GM23338 (cell line): ENCODE measurements around the gene MYO9A. TPM values are rescaled to one million over a fixed set of nuclear protein-coding genes. Genes with fewer than 3 reads are reported as not detected.

Experiments
- ATAC-seq: fragments of 200-7000 bp; cut with Tn5 transposase; 3 replicates; pipeline ENCODE4 v1.9.1; 2020
- DNase-seq: peaks from one replicate; pipeline ENCODE4 v3.0.0-alpha.2; 2015; ENCODE audit warnings: low spot score
- H2AFZ ChIP-seq: fragments of 200-600 bp; sonication (generic); 2 replicates; pipeline ENCODE4 v1.8.0; 2016; ENCODE audit warnings: antibody characterized with exemption, mild to moderate bottlenecking, moderate library complexity
- H3F3A ChIP-seq: fragments of 200-600 bp; sonication (generic); replicated peaks from 2 replicates; pipeline ENCODE4 v1.8.0; 2017; ENCODE audit warnings: antibody characterized with exemption, mixed run types, low read depth
- H3K27ac ChIP-seq: fragments of 200-600 bp; sonication (generic); 2 replicates; pipeline ENCODE4 v1.6.1; 2016; ENCODE audit warnings: low read depth
- H3K27me3 ChIP-seq: fragments of 200-600 bp; sonication (generic); 2 replicates; pipeline ENCODE4 v1.8.0; 2016; ENCODE audit warnings: mild to moderate bottlenecking, mixed run types, moderate library complexity; ENCODE audit not compliant: insufficient read depth
- H3K36me3 ChIP-seq: fragments of 200-600 bp; sonication (generic); 2 replicates; pipeline ENCODE4 v1.8.0; 2016; ENCODE audit warnings: mild to moderate bottlenecking; ENCODE audit not compliant: insufficient read depth
- H3K4me1 ChIP-seq: fragments of 200-600 bp; sonication (generic); 2 replicates; pipeline ENCODE4 v1.8.0; 2016; ENCODE audit warnings: mild to moderate bottlenecking, moderate library complexity; ENCODE audit not compliant: insufficient read depth
- H3K4me2 ChIP-seq: fragments of 200-600 bp; sonication (generic); 2 replicates; pipeline ENCODE4 v1.7.1; 2017; ENCODE audit warnings: mixed run types
- H3K4me3 ChIP-seq: fragments of 200-600 bp; sonication (generic); 2 replicates; pipeline ENCODE4 v1.6.1; 2016; ENCODE audit warnings: mixed run types
- H3K79me2 ChIP-seq: fragments of 200-600 bp; sonication (generic); replicated peaks from 2 replicates; pipeline ENCODE4 v1.8.0; 2017; ENCODE audit warnings: mild to moderate bottlenecking; ENCODE audit not compliant: insufficient read depth
- H3K9me2 ChIP-seq: fragments of 200-600 bp; sonication (generic); 2 replicates; pipeline ENCODE4 v1.8.0; 2017; ENCODE audit not compliant: insufficient read depth
- H4K20me1 ChIP-seq: fragments of 200-600 bp; sonication (generic); replicated peaks from 2 replicates; pipeline ENCODE4 v1.8.0; 2017; ENCODE audit warnings: mild to moderate bottlenecking; ENCODE audit not compliant: insufficient read depth
- H3K27ac Mint-ChIP-seq: 2 replicates; pipeline ENCODE4 v1.8.0; 2020; ENCODE audit warnings: inconsistent platforms, mild to moderate bottlenecking, moderate library complexity, mixed read lengths
- H3K27me3 Mint-ChIP-seq: 3 replicates; pipeline ENCODE4 v1.8.0; 2022; ENCODE audit warnings: low read depth, mild to moderate bottlenecking, moderate library complexity, mixed read lengths, inconsistent platforms; ENCODE audit not compliant: insufficient read depth, poor library complexity
- H3K36me3 Mint-ChIP-seq: 3 replicates; pipeline ENCODE4 v1.8.0; 2021; ENCODE audit warnings: low read depth, mild to moderate bottlenecking, inconsistent platforms, moderate library complexity, mixed read lengths
- H3K4me1 Mint-ChIP-seq: 3 replicates; pipeline ENCODE4 v1.8.0; 2020; ENCODE audit warnings: mild to moderate bottlenecking, inconsistent platforms, mixed read lengths
- H3K4me3 Mint-ChIP-seq: 3 replicates; pipeline ENCODE4 v1.8.0; 2021; ENCODE audit warnings: moderate library complexity, mild to moderate bottlenecking, inconsistent platforms, mixed read lengths
- H3K9me3 Mint-ChIP-seq: 3 replicates; pipeline ENCODE4 v1.8.0; 2020; ENCODE audit warnings: moderate library complexity, mild to moderate bottlenecking, inconsistent platforms, mixed read lengths
- CREB1 ChIP-seq: fragments of 250-450 bp; sonication (Bioruptor Pico); IDR thresholded peaks from 2 replicates; pipeline ENCODE4 v1.5.0; 2020; ENCODE audit warnings: low read depth, mild to moderate bottlenecking, moderate library complexity
- CTCF ChIP-seq, 2 experiments: fragments of 200-600 bp in 1 of 2; sonication (generic) in 1 of 2; conservative IDR thresholded peaks; 2 replicates each; pipeline versions ENCODE4 v1.5.1 to v1.6.1; 2016 to 2017; ENCODE audit warnings: antibody characterized with exemption in 2 of 2, low read depth in 2 of 2, mild to moderate bottlenecking in 2 of 2, moderate library complexity in 1 of 2
- ETS1 ChIP-seq: IDR thresholded peaks from 2 replicates; pipeline ENCODE4 v1.6.1; 2016; ENCODE audit warnings: antibody characterized with exemption
- EZH2 ChIP-seq: fragments of 200-600 bp; sonication (generic); IDR thresholded peaks from one replicate; pipeline ENCODE4 v1.8.0; 2017; ENCODE audit warnings: antibody characterized with exemption, mild to moderate bottlenecking, low read depth; ENCODE audit not compliant: unreplicated experiment
- EZH2phosphoT487 ChIP-seq: fragments of 200-600 bp; sonication (generic); IDR thresholded peaks from one replicate; pipeline ENCODE4 v1.8.1; 2018; ENCODE audit warnings: antibody characterized with exemption; ENCODE audit not compliant: unreplicated experiment
- JUNB ChIP-seq: IDR thresholded peaks from one replicate; pipeline ENCODE4 v1.6.1; 2016; ENCODE audit warnings: antibody characterized with exemption; ENCODE audit not compliant: unreplicated experiment
- NANOG ChIP-seq: IDR thresholded peaks from 2 replicates; pipeline ENCODE4 v1.6.1; 2016; ENCODE audit warnings: antibody characterized with exemption, borderline replicate concordance
- POLR2AphosphoS5 ChIP-seq: IDR thresholded peaks from 2 replicates; pipeline ENCODE4 v1.6.1; 2016; ENCODE audit warnings: antibody characterized with exemption, low read depth
- REST ChIP-seq: IDR thresholded peaks from one replicate; pipeline ENCODE4 v1.6.1; 2018; ENCODE audit warnings: antibody characterized with exemption; ENCODE audit not compliant: unreplicated experiment
- STAT1 ChIP-seq: IDR thresholded peaks from one replicate; pipeline ENCODE4 v1.6.1; 2016; ENCODE audit warnings: antibody characterized with exemption; ENCODE audit not compliant: unreplicated experiment
- ZNF114 ChIP-seq: fragments of 250-450 bp; sonication (Bioruptor Pico); IDR thresholded peaks from 2 replicates; pipeline ENCODE4 v1.5.0; 2020; ENCODE audit warnings: mild to moderate bottlenecking, moderate library complexity
- ZNF331 ChIP-seq: fragments of 250-450 bp; sonication (Bioruptor Pico); IDR thresholded peaks from 2 replicates; pipeline ENCODE4 v1.5.0; 2020; ENCODE audit warnings: low read depth, mild to moderate bottlenecking, moderate library complexity
- ZNF462 ChIP-seq: fragments of 250-450 bp; sonication (Bioruptor Pico); IDR thresholded peaks from 2 replicates; pipeline ENCODE4 v1.5.0; 2020; ENCODE audit warnings: mild to moderate bottlenecking, moderate library complexity
- polyA plus RNA-seq: library from polyadenylated mRNA; unstranded; fragments of >200 nt; fragmentation: Nextera tagmentation; extraction: Ambion mirVana; gene quantifications from 2 replicates; pipeline ENCODE4 v1.2.1, GENCODE V29; 2016
- total RNA-seq: library from RNA; depleted of rRNA; stranded (reverse); fragments of >200 nt; shearing (Covaris generic); gene quantifications from 2 replicates; pipeline ENCODE4 v1.2.3, GENCODE V29; 2014

The MYO9A gene
- total and polyA plus RNA-seq, 2 experiments from 2014 or later: 11.6 to 32.8 TPM

- no peak for TF ChIP-seq ZNF462
- TF ChIP-seq EZH2phosphoT487: no peak
- TF ChIP-seq EZH2: no peak
- TF ChIP-seq POLR2AphosphoS5: no peak
These were observed 335.4 kb downstream of the MYO9A start (continued) for GRCh38 chr15:71782422-71783165.

GRCh38 chr15:71781965-71782265 lies 336.0 kb downstream of the MYO9A start:
- H3K9me3 Mint-ChIP-seq: no peaks in the 10 kb centered on the region
- Histone ChIP-seq H3K4me1 (no peaks in the 10 kb centered on the region), H3K9me2 (no peaks in the 10 kb centered on the region), H3K79me2 (no peaks in the 10 kb centered on the region), H4K20me1 (no peaks in the 10 kb centered on the region), H3K27me3 (no peaks in the 10 kb centered on the region), H3F3A (no peaks in the 10 kb centered on the region), H3K4me2 (no peak overlapping the region), H3K36me3 (no peaks in the 10 kb centered on the region), H2AFZ (no peak overlapping the region), H3K27ac (no peak overlapping the region), H3K4me3 (no peak overlapping the region)
- H3K4me1 Mint-ChIP-seq: peaks cover 12% of the 10 kb centered on the region
- H3K27me3 Mint-ChIP-seq: peaks cover 4% of the 10 kb centered on the region
- no peak overlapping the region for H3K27ac Mint-ChIP-seq
- no peaks in the 10 kb centered on the region for H3K36me3 Mint-ChIP-seq
- ATAC-seq: no peak
- no peak for DNase-seq
- no peak overlapping the region for H3K4me3 Mint-ChIP-seq
- TF ChIP-seq ZNF331 (CRISPR knock-in tag): no peak
- no peak for TF ChIP-seq STAT1
- no peak for TF ChIP-seq EZH2
- no peak for TF ChIP-seq REST
- no peak for TF ChIP-seq ZNF114 (CRISPR knock-in tag)
- TF ChIP-seq POLR2AphosphoS5: no peak
- no peak for TF ChIP-seq CTCF (conservative IDR thresholded peaks at IDR 0.05; ENCODE audit: low read depth in 2 of 2)
- TF ChIP-seq ETS1: no peak
- TF ChIP-seq CREB1 (CRISPR knock-in tag): no peak
- no peak for TF ChIP-seq JUNB
- TF ChIP-seq EZH2phosphoT487: no peak
- no peak for TF ChIP-seq NANOG
